Astrocyte (in vitro differentiated cells and primary cell): ENCODE data around the gene KRTAP5-3.
A peak's percentile ranks its signal among the peaks of the same experiment; 100 is the strongest.

ENCODE experiments used
- EZH2 ChIP-seq: IDR thresholded peaks from 2 replicates; pipeline ENCODE4 v1.6.1; 2012; ENCODE audit warnings: mild to moderate bottlenecking, low read length, inconsistent platforms; ENCODE audit not compliant: insufficient read depth
- TF ChIP-seq, protein P1 (sequence below): IDR thresholded peaks from 2 replicates; pipeline ENCODE4 v1.5.1; 2011; ENCODE audit warnings: low read depth, mild to moderate bottlenecking, inconsistent platforms, low read length, moderate library complexity; ENCODE audit not compliant: insufficient read depth

DNA sequence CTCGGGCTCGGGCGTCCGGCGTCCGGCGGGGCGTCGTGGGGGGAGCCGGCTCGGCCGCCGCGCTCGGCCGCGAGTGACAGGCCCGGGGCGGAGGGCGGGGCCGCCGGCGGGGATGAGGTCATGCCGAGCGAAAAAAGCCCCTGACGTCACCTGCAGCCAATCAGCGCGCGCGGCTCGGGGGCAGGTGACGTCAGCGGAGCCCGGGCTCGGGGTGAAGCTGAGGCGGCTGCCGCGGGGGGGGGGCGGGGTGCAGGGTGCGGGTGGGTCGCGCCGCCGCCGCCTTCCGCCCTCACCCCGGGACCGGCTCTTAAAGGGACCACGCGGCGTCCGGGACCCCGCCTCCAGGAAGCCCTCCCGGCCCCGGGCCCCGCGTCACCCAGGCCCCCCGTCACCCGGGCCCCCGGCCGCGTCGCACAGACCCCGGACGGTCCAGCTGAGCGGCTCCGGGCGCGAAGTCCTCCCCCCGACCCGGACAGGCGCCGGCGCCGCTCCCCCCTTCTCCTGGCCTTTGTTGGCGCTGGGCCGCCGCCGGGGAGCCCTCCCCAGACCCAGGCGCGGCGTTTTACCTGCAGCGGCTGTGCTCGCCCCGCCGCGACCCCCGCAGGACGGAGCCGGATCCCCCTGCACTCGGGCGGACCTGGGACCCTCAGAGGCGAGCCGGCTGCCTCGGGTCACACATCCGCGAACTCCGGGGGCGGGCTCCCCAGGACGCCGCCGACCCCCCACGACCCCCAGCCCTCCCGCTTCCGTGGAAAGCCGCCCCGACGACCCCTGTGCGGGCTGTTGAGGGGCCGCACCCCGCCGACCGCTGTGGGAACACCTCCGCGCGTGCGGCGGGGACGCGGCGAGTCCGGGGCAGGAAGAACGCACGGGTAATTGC, 35.8 kb downstream of the KRTAP5-3 start, which contains the start of gene DUSP8:
- TF ChIP-seq, protein P1, sequence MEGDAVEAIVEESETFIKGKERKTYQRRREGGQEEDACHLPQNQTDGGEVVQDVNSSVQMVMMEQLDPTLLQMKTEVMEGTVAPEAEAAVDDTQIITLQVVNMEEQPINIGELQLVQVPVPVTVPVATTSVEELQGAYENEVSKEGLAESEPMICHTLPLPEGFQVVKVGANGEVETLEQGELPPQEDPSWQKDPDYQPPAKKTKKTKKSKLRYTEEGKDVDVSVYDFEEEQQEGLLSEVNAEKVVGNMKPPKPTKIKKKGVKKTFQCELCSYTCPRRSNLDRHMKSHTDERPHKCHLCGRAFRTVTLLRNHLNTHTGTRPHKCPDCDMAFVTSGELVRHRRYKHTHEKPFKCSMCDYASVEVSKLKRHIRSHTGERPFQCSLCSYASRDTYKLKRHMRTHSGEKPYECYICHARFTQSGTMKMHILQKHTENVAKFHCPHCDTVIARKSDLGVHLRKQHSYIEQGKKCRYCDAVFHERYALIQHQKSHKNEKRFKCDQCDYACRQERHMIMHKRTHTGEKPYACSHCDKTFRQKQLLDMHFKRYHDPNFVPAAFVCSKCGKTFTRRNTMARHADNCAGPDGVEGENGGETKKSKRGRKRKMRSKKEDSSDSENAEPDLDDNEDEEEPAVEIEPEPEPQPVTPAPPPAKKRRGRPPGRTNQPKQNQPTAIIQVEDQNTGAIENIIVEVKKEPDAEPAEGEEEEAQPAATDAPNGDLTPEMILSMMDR, result no peak
- TF ChIP-seq EZH2, result peak; percentile 77
